Activated CD8-positive, alpha-beta memory T cell treated with anti-CD3 and anti-CD28 coated beads for 1 hour (primary cell): ENCODE measurements around the gene ROR2.

Experiments
- DNase-seq, 2 donors: peaks; one replicate each; pipeline ENCODE4 v3.0.0-alpha.2; 2020; ENCODE audit warnings: low read depth in 1 of 2; ENCODE audit errors: extremely low read depth in 1 of 2

Gene ROR2

DNA sequence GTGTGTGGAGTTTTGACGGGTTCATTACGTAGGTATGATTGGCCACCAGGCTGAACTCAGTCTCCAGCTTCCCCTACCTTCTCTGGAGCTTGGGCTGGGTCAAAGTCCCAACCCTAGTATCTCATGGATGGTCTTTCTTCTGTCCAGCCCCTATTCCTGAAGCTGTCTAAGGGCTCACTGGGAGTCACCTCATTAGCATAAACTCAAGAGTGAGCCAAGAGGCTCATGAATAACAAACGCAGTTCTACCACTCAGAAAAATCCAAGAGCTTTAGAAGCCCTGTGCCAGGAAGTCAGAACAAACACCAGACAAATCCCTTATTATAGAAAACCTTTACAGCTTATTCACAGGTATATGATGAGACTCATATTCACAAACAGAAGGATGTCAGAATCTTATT is 346.1 kb downstream of the ROR2 start:
- DNase-seq: no peak

DNA sequence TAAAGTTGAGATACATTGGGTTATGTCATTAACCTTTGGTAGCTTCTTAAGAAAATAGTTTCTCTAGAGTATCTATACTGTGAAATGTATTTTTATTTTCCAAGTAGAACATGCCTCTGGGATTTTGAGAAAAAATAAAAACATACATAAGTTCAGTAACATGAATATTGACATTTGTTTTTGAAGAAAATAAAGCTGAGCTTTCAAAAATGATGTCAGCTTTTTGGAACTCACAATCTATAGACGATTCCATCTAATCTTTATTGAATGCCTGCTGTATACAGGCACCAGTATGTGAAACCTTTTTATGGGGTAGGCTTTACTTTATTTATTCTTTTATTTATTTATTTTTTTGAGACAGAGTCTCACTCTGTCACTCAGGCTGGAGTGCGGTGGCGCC is 350.5 kb downstream of the ROR2 start:
- DNase-seq: no peak

DNA sequence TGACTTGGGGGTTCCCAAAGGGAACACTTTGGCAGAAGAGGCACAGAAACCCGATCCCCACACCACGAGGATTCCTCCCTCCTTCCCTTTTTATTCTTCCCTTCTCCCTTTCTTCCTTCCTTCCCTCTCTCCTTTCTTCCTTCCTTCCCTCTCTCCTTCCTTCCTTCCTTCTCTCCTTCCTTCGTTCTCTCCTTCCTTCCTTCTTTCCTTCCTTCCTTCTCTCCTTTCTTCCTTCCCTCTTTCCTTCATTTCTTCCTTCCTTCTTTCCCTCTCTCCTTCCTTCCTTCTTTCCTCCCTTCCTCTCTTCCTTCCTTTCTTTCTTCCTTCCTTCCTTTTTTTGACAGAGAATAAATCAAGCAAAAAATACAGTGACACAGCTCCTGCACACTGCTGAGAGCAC is 358.4 kb downstream of the ROR2 start:
- DNase-seq: no peak

- DNase-seq: no peak
These were observed 360.9 kb downstream of the ROR2 start for GRCh38 chr9:91589101-91589553.

- DNase-seq: no peak
These were observed 363.7 kb downstream of the ROR2 start for GRCh38 chr9:91586282-91586681.

- DNase-seq: no peak
These were observed 366.1 kb downstream of the ROR2 start for GRCh38 chr9:91583966-91584365.

GRCh38 chr9:91583161-91583875 is 366.7 kb downstream of the ROR2 start:
- no peak for DNase-seq

GRCh38 chr9:91582181-91582580 is 367.8 kb downstream of the ROR2 start:
- DNase-seq: no peak

DNA sequence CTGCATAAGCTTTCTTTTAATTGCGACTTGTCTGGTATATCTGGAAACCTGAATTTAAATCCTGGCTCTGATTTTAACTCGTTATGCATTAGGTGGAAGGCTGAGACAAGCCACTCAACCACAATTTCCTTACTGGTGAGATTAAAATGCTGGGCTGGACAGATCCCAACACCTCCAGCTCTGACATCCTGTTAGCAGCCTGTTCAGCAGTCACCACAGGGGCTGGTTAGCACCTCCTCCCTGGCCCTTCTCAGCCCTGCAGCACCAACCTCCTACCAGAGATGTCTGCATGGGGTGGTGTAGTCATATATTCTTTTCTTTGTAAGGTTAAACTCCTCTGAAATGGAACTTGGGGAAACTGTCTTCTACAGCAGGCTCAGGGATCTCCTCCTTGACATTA is 369.9 kb downstream of the ROR2 start:
- DNase-seq: no peak

- DNase-seq: no peak
These were observed 371.1 kb downstream of the ROR2 start for GRCh38 chr9:91578911-91579310.

DNA sequence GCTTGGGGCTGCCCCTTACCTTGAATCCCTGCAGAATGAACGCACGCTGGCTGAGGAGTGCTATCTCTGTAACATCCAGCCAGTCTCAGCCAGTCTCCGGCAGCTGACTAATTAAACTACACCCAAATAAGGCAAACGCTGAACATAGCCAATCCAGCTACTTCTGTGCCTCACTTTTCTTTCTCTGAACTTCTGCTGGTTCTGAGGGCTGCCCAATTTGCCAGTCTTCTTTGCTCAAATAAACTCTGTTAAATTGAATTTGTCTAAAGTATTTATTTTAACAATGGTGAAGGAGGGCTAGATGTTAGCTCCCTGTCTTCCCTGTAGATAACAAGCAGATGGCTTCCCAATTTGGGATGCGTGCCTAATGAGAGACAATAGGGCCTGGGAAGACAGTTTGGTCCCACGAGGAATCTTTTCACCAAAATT is 372.4 kb downstream of the ROR2 start:
- DNase-seq: no peak

GRCh38 chr9:91572811-91573210 is 377.2 kb downstream of the ROR2 start:
- DNase-seq: no peak

GRCh38 chr9:91572044-91572443 is 378.0 kb downstream of the ROR2 start:
- no peak for DNase-seq

DNA sequence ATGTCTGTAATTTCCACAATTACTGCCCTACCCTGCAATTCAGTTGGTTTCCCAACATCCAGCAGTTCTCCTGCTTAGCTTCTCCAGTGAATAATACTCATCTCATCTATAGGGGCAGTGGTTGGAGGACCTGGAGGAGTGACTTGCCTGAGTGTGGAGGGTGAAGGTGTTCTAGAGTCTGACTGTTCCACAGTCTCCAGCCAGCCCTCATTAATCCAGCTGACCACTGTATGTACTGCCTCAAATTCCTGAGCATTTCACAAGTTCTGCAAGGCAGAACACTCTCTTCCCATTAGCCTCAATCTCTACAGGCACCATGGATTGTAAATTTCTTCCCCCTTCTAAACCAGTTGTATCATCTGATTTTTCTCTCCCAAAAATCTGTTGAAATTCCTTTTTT is 379.0 kb downstream of the ROR2 start:
- no peak for DNase-seq

- no peak for DNase-seq
These were observed 382.3 kb downstream of the ROR2 start for GRCh38 chr9:91567642-91568274.

DNA sequence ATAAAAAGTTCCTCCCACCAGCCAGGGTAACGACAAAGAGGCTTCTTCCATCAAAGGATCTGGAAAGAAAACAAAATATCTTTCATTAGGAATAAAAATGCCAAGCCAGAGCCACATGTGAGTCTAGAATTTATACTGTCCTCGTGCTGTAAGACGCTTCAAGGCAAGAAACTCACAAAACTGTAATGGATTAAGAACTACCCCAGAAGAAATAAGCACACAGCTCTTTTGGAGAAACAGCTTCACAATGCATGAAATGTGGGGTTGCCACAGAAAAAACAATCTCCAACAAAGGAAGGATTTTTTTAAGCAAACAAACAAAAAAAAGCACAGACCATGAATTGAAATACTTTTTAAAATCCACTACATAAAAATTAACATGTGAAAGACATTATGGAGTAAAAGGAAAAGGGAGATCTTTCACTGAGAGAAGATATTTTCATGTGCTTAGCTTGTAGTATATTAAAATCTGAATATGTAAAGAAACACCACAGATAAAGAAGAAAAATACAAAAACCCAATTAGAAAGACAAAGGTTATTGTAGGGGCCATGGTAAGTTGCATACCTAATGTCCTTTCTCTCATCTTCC is 385.9 kb downstream of the ROR2 start:
- no peak for DNase-seq

DNA sequence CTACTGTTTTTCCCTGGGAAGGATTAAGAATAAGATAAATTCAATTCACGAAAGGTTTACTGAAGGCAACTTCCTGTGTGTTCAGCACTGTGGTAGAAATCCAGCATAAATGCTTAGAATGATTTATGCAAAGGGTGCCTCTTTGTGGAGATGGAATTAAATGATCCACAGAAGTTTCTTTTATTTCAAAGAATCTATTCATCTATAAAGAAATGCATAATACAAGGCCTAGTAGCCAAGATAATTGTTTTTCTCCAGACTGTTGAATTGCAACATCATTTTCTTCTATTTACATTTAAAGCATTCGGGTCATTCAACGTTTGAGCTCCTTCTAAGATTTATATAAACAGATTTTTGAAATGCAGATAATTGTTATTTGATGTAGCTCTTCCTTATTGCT is 387.6 kb downstream of the ROR2 start:
- DNase-seq: no peak

- no peak for DNase-seq
These were observed 389.7 kb downstream of the ROR2 start for GRCh38 chr9:91560301-91560700.

- no peak for DNase-seq
These were observed 391.1 kb downstream of the ROR2 start for GRCh38 chr9:91558879-91559278.

DNA sequence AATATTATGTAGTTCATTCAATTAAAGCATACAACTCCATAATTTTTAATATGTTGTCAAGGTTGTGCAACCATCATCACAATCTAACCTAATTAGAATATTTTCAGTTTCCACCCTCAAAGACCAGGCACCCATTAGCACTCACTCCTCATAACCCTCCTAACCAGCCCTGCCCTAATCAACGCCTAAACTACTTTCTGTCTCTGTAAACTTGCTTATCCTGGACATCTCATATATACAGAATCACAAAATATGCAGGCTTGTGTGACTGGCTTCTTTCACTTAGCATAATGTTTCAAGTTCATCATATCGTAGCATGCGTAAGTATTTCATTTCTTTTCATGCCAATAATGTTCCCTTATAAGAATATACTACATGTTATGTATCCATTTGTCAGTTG is 391.6 kb downstream of the ROR2 start:
- DNase-seq: no peak

DNA sequence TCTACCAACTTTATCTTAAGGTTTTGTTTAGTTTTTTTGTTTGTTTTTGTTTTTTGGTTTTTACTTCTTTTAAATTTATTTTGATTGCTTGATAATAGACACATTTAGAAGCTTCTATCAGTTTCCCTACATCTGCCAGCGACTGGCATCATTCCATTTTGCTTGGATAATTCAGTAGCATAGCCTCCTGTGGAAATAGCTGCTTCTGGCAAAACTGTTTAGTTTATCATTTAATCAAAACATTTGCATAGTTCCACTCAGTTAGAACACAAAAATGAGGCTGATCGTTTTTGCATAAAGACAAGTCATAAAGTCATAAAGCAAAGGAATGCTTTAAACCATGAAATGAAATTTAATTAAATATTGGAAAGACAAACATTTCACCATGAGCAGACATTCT is 392.7 kb downstream of the ROR2 start:
- DNase-seq: no peak

GRCh38 chr9:91555132-91555531 is 394.9 kb downstream of the ROR2 start:
- DNase-seq: no peak
